GM12891 (cell line): ENCODE results near the gene FOXI1. TPM values are rescaled to one million over a fixed set of nuclear protein-coding genes. Genes with fewer than 3 reads are reported as not detected.

Source experiments
- DNase-seq: peaks from one replicate; pipeline ENCODE4 v3.0.0; 2011; ENCODE audit warnings: low spot score; ENCODE audit not compliant: insufficient read length
- FAIRE-seq: peaks from 2 replicates; lab custom pipeline; 2011; peaks lifted over from hg19 to GRCh38; lab: Jason Lieb, UNC
- PAX5 ChIP-seq: IDR thresholded peaks from 2 replicates; pipeline ENCODE4 v1.6.1; 2011; ENCODE audit warnings: low read length, moderate library complexity, mild to moderate bottlenecking; ENCODE audit not compliant: insufficient read depth, severe bottlenecking
- POLR2A ChIP-seq: IDR thresholded peaks from 2 replicates; pipeline ENCODE4 v1.6.1; 2011; ENCODE audit warnings: low read depth, low read length, control low read depth
- POLR2AphosphoS5 ChIP-seq: IDR thresholded peaks from 2 replicates; pipeline ENCODE4 v1.6.1; 2011; ENCODE audit warnings: low read depth, low read length, control low read depth
- POU2F2 ChIP-seq: IDR thresholded peaks from 2 replicates; pipeline ENCODE4 v1.6.1; 2011; ENCODE audit warnings: low read depth, mild to moderate bottlenecking, control low read depth, low read length, moderate library complexity
- SPI1 ChIP-seq: IDR thresholded peaks from 2 replicates; pipeline ENCODE4 v1.6.1; 2011; ENCODE audit warnings: low read depth, low read length, control low read depth
- TAF1 ChIP-seq: IDR thresholded peaks from 2 replicates; pipeline ENCODE4 v1.6.1; 2011; ENCODE audit warnings: low read depth, low read length, control low read depth
- polyA plus RNA-seq: library from polyadenylated mRNA; unstranded; fragments of >200 nt; gene quantifications from one replicate; pipeline ENCODE4 v1.2.1, GENCODE V29; 2012; ENCODE audit warnings: low read depth, missing spikeins, inconsistent platforms; ENCODE audit not compliant: missing spikeins

Gene FOXI1
- polyA plus RNA-seq: not detected

GRCh38 chr5:170105642-170106611 is at the start of gene FOXI1:
Gene FOXI1 (plus strand): TSS chr5:170105897. CDS start chr5:170105958, 61 bp downstream.
- FAIRE-seq: no peak
- DNase-seq: no peak
- no peak for TF ChIP-seq POU2F2
- TF ChIP-seq SPI1: no peak
- no peak for TF ChIP-seq POLR2AphosphoS5
- TF ChIP-seq TAF1: no peak
- TF ChIP-seq POLR2A: no peak
- TF ChIP-seq PAX5: no peak

GRCh38 chr5:170056561-170057267 is 49.0 kb upstream of the FOXI1 start:
- no peak for FAIRE-seq
- TF ChIP-seq POLR2AphosphoS5 (no peak), PAX5 (no peak), SPI1 (no peak), POU2F2 (no peak), POLR2A (no peak), TAF1 (no peak)
- no peak for DNase-seq

GRCh38 chr5:170057311-170057710 is 48.4 kb upstream of the FOXI1 start:
- no peak for TF ChIP-seq TAF1
- no peak for TF ChIP-seq SPI1
- no peak for TF ChIP-seq POU2F2
- no peak for TF ChIP-seq PAX5
- no peak for TF ChIP-seq POLR2A
- TF ChIP-seq POLR2AphosphoS5: no peak
- FAIRE-seq (no peak), DNase-seq (no peak)

- no peak for DNase-seq
- FAIRE-seq: no peak
- TF ChIP-seq TAF1: no peak
- no peak for TF ChIP-seq PAX5
- no peak for TF ChIP-seq POLR2A
- no peak for TF ChIP-seq POLR2AphosphoS5
- no peak for TF ChIP-seq POU2F2
- no peak for TF ChIP-seq SPI1
These were observed 46.5 kb upstream of the FOXI1 start for GRCh38 chr5:170059221-170059620.

- FAIRE-seq: peak; percentile 5
- no peak for DNase-seq
- no peak for TF ChIP-seq POLR2A
These were observed 38.5 kb upstream of the FOXI1 start for GRCh38 chr5:170067152-170067551.

- DNase-seq (no peak), FAIRE-seq (no peak)
- TF ChIP-seq PAX5: no peak
- no peak for TF ChIP-seq POU2F2
- no peak for TF ChIP-seq POLR2A
- no peak for TF ChIP-seq POLR2AphosphoS5
- no peak for TF ChIP-seq SPI1
- no peak for TF ChIP-seq TAF1
These were observed 38.0 kb upstream of the FOXI1 start for GRCh38 chr5:170067574-170068170.

- no peak for FAIRE-seq
- no peak for DNase-seq
- TF ChIP-seq SPI1 (no peak), PAX5 (no peak), POLR2A (no peak), POLR2AphosphoS5 (no peak), POU2F2 (no peak), TAF1 (no peak)
These were observed 36.2 kb upstream of the FOXI1 start for GRCh38 chr5:170069512-170069911.

GRCh38 chr5:170070556-170071412 is 34.9 kb upstream of the FOXI1 start:
- no peak for FAIRE-seq
- DNase-seq: no peak
- no peak for TF ChIP-seq SPI1
- TF ChIP-seq POLR2A: no peak
- no peak for TF ChIP-seq POLR2AphosphoS5
- TF ChIP-seq TAF1: no peak
- TF ChIP-seq POU2F2: no peak
- no peak for TF ChIP-seq PAX5
